WERI-Rb-1 (cell line): ENCODE measurements around the gene C13orf46.

ENCODE experiments used
- DNase-seq: peaks from one replicate; pipeline ENCODE4 v3.0.0-alpha.2; 2020
- H3K27ac ChIP-seq: fragments of 250-450 bp; sonication (Bioruptor Pico); 2 replicates; pipeline ENCODE4 v1.5.1; 2020; ENCODE audit warnings: mild to moderate bottlenecking, moderate library complexity
- H3K27me3 ChIP-seq: fragments of 250-450 bp; sonication (Bioruptor Pico); 2 replicates; pipeline ENCODE4 v1.5.1; 2021; ENCODE audit warnings: mild to moderate bottlenecking, low read depth, moderate library complexity; ENCODE audit not compliant: insufficient read depth, severe bottlenecking
- H3K36me3 ChIP-seq: fragments of 250-450 bp; sonication (Bioruptor Pico); 2 replicates; pipeline ENCODE4 v1.5.1; 2020; ENCODE audit warnings: mild to moderate bottlenecking, moderate library complexity
- H3K4me3 ChIP-seq: 2 replicates; pipeline ENCODE4 v1.5.1; 2011; ENCODE audit warnings: low read depth, mild to moderate bottlenecking, control low read depth, low read length
- H3K9me3 ChIP-seq: fragments of 250-450 bp; sonication (Bioruptor Pico); 2 replicates; pipeline ENCODE4 v1.5.1; 2021; ENCODE audit warnings: mild to moderate bottlenecking, moderate library complexity; ENCODE audit not compliant: severe bottlenecking
- CTCF ChIP-seq: IDR thresholded peaks from 2 replicates; pipeline ENCODE4 v1.5.1; 2011; ENCODE audit warnings: low read depth, mild to moderate bottlenecking, control low read depth, inconsistent platforms, low read length

The C13orf46 gene

GRCh38 chr13:114008964-114009589 is 35.2 kb upstream of the C13orf46 start:
- no peak overlapping the region for H3K4me3 ChIP-seq
- peaks cover 17% of the 10 kb centered on the region for H3K36me3 ChIP-seq
- no peaks in the 10 kb centered on the region for H3K9me3 ChIP-seq
- no peak for DNase-seq
- no peak overlapping the region for H3K27ac ChIP-seq
- no peak for TF ChIP-seq CTCF
- no peaks in the 10 kb centered on the region for H3K27me3 ChIP-seq

GRCh38 chr13:114007566-114007965 is 33.7 kb upstream of the C13orf46 start:
- no peak for TF ChIP-seq CTCF
- H3K9me3 ChIP-seq: no peaks in the 10 kb centered on the region
- H3K27ac ChIP-seq: no peak overlapping the region
- peaks cover 17% of the 10 kb centered on the region for H3K36me3 ChIP-seq
- DNase-seq: no peak
- H3K27me3 ChIP-seq: no peaks in the 10 kb centered on the region
- no peak overlapping the region for H3K4me3 ChIP-seq

GRCh38 chr13:114005206-114005724 is 31.4 kb upstream of the C13orf46 start:
- Histone ChIP-seq H3K36me3 (peaks cover 13% of the 10 kb centered on the region), H3K27me3 (no peaks in the 10 kb centered on the region), H3K9me3 (no peaks in the 10 kb centered on the region), H3K27ac (no peak overlapping the region), H3K4me3 (no peak overlapping the region)
- DNase-seq: no peak
- TF ChIP-seq CTCF: no peak

- Histone ChIP-seq H3K36me3 (peaks cover 7% of the 10 kb centered on the region), H3K4me3 (no peak overlapping the region), H3K27me3 (no peaks in the 10 kb centered on the region), H3K27ac (no peak overlapping the region), H3K9me3 (no peaks in the 10 kb centered on the region)
- TF ChIP-seq CTCF: no peak
- no peak for DNase-seq
Measured at GRCh38 chr13:114004420-114005205, 30.7 kb upstream of the C13orf46 start.

- H3K27ac ChIP-seq: no peak overlapping the region
- H3K4me3 ChIP-seq: no peak overlapping the region
- no peaks in the 10 kb centered on the region for H3K36me3 ChIP-seq
- TF ChIP-seq CTCF: no peak
- H3K27me3 ChIP-seq: no peaks in the 10 kb centered on the region
- no peak for DNase-seq
- no peaks in the 10 kb centered on the region for H3K9me3 ChIP-seq
Measured at GRCh38 chr13:114002771-114003321, 29.0 kb upstream of the C13orf46 start.
